SKM-1 treated with dmso at 0.1 percent for 144 hours (cell line): ENCODE results near the gene TMEM237.

Source experiments
- DNase-seq: peaks from one replicate; lab custom pipeline; 2025; ENCODE audit not compliant: unreplicated experiment; lab: John Stamatoyannopoulos, UW

The TMEM237 gene

DNA sequence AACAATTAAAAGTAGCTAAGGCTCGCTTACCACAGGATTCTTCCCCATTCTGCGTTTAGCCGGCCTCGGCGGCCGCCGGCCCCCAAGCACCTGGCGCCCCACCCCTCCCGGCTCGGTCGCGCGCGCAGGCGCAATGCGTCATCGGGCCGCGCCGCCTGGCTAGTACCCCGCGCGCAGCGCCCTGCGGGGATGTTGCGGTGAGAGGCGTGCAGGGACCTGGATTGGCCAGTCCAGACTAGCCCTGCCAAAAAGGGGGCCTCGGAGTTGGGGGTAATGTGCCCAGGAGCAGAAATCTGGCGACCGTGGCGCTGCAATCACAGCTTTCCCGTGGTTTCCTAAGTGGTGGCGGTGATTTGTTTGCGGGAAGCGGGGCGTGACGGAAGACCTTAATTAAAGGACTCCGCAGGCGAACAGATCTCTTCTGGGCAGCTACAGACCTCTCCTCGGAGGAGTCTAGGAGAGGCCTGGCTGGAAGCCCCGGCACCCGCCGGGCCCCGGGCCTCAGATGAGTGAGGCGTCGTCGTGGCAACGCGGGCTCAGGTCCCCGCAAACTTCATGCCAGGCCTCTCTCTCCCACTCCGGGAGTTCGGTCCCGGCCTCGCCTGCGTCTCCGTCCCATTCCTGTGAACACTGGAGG is 606 bp downstream of the TMEM237 start:
- peak; percentile 21 for DNase-seq

DNA sequence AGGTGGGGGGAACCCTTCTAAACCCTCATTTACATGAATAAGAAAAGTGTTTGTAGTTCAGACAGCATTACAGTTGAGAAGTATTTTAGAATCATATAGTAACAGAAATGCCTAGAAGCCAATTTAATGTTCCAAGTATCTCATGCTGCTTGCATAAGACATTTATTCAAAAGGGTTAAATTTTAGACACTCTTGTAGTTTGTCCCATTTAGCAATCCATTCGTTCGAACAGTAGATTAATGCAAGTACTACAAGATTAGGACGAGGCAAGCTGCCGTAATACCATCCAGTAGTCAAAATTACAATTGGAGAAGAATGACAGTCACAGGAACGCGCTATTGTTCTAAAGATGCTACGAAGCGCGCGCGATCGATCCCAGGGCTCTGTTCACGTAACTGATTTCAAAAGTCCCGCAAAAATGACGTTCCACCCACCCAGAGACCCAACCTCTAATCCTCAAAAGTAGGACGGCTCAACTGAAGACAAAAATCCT is 1.2 kb downstream of the TMEM237 start:
- no peak for DNase-seq

GRCh38 chr2:201639205-201639604 is 4.1 kb downstream of the TMEM237 start:
- no peak for DNase-seq

GRCh38 chr2:201638326-201638725 is 5.0 kb downstream of the TMEM237 start:
- no peak for DNase-seq

DNA sequence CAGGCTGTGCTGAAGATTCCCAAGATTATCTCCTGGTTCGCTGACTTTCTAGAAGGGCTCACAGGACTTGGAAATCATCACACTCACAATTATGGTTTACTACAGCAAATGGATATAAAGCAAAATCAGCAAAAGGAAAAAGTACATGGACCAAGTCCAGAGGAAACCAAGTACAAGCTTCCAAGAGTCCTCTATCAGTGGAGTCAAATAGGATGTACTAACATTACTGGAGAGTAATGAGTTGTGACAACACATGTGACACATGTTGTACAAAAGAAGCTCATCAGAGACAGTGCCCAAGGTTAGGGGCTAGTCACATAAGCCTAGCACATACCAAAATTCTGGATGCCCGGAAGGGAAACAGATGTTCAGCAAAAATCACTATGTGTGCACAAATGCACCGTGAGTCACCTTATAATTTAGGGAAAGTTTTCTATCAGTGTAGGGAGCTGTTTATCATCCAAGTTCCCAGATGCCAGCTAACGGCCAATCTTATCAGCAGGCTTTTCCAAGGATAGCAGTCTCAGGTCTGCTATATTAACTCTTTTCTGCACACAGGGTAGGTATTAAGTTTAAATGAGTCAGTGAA is 9.5 kb downstream of the TMEM237 start:
- no peak for DNase-seq

DNA sequence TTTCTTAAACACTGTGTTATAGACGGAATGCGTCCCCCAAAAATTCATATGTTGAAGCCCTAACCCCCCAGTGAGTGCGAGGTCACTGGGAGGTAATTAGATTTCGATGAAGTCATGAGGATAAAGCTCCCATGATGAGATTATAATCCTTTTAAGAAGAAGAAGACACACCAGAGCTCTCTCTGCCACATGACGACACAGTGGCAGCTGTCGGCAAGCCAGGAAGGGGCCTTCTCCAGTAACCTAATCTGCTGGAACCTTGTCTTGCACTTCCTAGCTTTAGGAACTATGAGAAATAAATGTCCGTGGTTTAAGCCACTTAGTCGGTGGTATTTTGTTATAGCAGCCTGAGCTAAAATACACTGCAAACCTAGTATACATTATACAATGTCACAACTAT is 12.3 kb downstream of the TMEM237 start:
- no peak for DNase-seq

GRCh38 chr2:201630577-201630976 is 12.7 kb downstream of the TMEM237 start:
- DNase-seq, result no peak

DNA sequence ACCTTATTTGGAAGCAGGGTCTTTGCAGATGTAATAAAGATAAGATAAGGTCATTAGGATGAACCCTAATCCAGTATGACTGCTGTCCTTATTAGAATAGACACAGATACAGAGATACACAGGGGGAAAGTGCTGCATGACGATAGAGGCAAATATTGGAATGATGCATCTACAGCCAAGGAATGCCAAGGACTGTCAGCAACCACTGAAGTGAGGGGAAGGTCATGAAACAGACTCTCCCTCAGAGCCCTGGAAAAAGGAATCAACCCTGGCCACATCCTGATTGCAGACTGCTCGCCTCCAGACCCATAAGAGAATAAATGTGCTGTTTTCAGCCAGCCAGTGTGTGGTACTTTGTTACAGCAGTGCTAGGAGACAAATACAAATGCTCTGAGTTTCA is 14.8 kb downstream of the TMEM237 start:
- no peak for DNase-seq

GRCh38 chr2:201622306-201622970 is 20.9 kb downstream of the TMEM237 start:
- DNase-seq, result no peak

DNA sequence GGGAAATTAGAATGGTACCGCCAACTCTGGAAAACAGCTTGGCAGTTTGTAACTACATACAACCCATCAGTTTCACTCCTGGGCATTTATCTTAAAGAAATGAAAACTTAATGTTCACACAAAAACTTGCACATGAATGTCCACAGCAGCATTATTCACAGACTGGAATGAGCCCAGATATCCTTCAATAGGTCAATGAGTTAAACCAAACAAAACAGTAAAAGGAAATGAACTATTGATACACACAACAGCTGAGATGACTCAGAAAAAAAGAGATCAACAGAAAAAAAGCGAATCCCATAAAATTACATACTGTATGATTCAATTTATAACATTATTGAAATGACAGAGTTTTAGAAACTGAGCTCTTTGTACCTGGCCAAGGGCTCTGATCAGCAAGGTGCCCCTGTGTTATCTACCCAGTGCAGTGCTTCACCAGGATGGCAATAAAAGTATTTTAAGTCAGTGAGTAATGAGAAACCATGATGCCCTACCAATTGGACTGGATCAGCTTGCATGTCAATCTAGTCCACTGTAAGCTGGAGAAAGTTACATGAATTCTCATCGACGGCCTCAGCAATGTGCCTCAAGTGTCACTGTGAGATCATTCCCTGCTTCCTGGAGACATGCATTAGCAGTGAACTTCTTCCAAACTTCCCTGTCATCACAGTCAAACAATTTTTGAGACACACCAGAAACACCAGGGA is 21.9 kb downstream of the TMEM237 start:
- no peak for DNase-seq

- no peak for DNase-seq
Measured at GRCh38 chr2:201618744-201619662, 24.3 kb downstream of the TMEM237 start.

GRCh38 chr2:201608021-201608420 is 35.3 kb downstream of the TMEM237 start:
- no peak for DNase-seq

- DNase-seq, result no peak
Measured at GRCh38 chr2:201607568-201607967, 35.7 kb downstream of the TMEM237 start.

- no peak for DNase-seq
Measured at GRCh38 chr2:201600906-201601305, 42.4 kb downstream of the TMEM237 start.

DNA sequence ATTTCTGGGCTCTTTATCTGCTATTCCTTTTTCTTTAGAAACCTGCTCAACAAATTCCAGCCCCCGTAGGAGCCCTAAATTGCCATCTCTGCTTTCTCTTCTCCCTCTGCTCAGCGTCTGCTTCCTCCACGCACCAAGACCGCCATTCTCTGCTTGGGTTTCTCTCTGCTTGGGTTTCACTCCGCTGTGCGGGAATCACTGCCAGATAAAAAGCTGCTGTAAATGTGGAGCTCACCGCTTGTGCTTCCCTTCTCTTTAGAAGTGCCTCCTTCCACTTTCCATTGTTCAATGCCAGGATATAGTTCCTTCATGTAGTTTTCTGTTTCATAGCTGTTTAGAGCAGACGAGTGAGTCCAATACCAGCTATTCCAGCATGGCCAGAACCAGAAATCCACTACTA is 45.9 kb downstream of the TMEM237 start:
- DNase-seq, result no peak

- peak; percentile 42 for DNase-seq
Measured at GRCh38 chr2:201580486-201580885, 62.8 kb downstream of the TMEM237 start.

DNA sequence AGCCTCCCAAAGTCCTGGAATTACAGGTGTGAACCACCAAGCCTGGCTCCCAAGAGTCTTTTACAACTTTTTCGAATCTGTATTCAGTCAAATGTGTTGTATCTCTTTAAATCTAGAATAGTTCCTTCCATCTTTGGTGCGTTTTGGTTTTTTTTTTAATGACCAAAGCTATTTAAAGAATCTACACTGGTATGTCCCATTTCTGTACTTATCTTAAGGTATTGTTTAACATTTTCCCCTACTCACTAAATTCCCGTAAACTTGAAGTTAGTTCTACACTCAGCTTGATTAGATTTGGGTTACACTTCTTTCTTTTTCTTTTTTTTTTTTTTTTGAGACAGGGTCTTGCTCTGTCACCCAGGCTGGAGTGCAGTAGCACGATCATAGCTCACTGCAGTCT is 63.8 kb downstream of the TMEM237 start:
- no peak for DNase-seq

DNA sequence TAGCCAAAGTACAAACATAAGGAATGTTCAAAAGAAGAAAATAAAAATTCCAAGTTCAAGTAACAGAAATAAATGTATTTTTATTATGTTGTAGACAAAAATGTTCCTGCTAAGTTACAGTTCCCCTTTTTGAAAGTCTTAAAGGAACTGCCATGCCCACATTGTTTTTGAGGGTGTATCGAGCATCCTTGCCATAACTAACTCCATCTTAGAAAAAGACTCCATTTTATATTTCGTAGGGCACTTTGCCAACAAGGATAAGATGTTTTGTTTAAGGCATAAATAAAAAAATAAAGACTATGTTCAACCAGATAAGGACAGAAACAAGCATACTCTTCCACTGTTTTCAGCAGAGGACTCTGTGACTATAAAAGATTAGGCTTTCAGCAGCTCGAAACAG is 67.3 kb downstream of the TMEM237 start:
- no peak for DNase-seq

DNA sequence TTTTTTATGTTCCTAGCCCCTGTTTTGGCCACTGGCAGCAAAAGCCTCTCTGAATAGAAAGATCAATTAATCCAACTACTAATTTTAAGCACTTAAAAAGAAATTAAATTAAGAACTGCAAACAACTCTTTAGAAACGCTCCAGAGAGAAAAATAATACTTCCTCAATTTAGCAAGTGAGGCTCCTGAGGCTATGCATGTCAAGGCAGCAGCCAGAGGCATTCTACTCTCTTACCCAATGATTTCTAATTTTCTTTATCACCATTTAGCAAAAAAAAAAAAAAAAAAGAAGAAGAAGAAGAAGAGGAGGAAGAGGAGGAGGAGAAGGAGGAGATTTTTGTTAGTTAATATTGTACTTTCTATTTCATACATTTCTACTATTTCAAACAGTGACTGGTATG is 68.5 kb downstream of the TMEM237 start:
- peak; percentile 73 for DNase-seq

DNA sequence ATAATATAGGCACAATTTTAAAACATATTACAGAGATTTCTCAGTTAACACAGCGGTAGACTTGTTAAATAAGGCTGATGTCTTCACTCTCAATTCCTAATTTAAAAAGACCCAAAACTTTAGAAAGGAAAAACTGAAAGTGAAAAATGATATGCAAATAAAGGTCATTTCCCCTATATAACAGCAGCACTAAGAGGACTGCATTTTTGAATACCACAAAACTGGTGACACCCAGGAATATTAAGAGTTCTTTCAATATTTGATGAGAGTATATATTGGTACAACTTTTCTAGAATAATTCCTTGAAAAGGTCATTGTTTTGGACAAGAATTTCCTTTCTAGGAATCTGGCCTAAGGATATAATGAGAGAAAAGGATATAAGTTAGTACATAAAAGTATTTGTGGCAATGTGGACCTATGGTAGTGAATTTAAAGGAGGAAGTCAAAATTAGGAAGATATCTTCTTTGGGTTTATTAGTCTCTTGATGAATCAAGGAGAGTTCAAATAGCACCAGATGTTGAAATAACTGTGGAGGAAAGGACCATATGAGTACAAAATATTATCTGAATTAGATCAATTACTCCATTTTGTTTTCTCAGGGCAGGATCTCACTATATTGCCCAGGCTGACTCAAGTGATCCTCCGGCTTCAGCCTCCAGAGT is 70.3 kb downstream of the TMEM237 start:
- no peak for DNase-seq
